C1 segment of cervical spinal cord (tissue), 14 donors: ENCODE results near the gene FKBP1B.
"Not testable (repeated sequence)": the region's sequence is repeated elsewhere in the genome, so short reads cannot be mapped to it uniquely, and the experiment has no call there.

Source experiments
- DNase-seq, 14 donors: peaks; one replicate each; lab custom pipeline; 2025; lab: John Stamatoyannopoulos, UW

The FKBP1B gene

GRCh38 chr2:24058564-24059271, 9.2 kb downstream of the FKBP1B start:
- no peak for DNase-seq

- no peak for DNase-seq
Observed at GRCh38 chr2:24065341-24065740, 15.8 kb downstream of the FKBP1B start.

- no peak for DNase-seq
Observed at GRCh38 chr2:24072259-24072658, 22.7 kb downstream of the FKBP1B start.

- no peak for DNase-seq
Observed at GRCh38 chr2:24073816-24074215, 24.3 kb downstream of the FKBP1B start.

GRCh38 chr2:24075259-24075658, 25.7 kb downstream of the FKBP1B start:
- no peak for DNase-seq

GRCh38 chr2:24075915-24076848, 26.6 kb downstream of the FKBP1B start, which contains the start of gene SF3B6:
SF3B6 (minus strand) TSS chr2:24076326; CDS start chr2:24076229, 97 bp downstream.
- DNase-seq, result peak; percentile 55 to 99 (median 92)

GRCh38 chr2:24076849-24077534, 27.5 kb downstream of the FKBP1B start:
- DNase-seq, result peak in 7 of 14 donors; percentile 12 to 54 (median 38)

GRCh38 chr2:24077535-24077877, 28.0 kb downstream of the FKBP1B start:
- peak in 2 of 14 donors; percentile 29 to 45 for DNase-seq

- DNase-seq, result no peak
Observed at GRCh38 chr2:24077879-24078278, 28.3 kb downstream of the FKBP1B start.

- DNase-seq, result no peak
Observed at GRCh38 chr2:24080701-24081100, 31.2 kb downstream of the FKBP1B start.

- no peak for DNase-seq
Observed at GRCh38 chr2:24082787-24083566, 33.4 kb downstream of the FKBP1B start.

GRCh38 chr2:24083567-24084385, 34.2 kb downstream of the FKBP1B start:
- DNase-seq, result peak in 2 of 14 donors; percentile 27 to 60

GRCh38 chr2:24084386-24085199, 35.1 kb downstream of the FKBP1B start, which contains the start of gene TP53I3:
TP53I3 (minus strand) TSS chr2:24084834; CDS start chr2:24084326, 508 bp downstream.
- DNase-seq, result peak in 13 of 14 donors; percentile 64 to 90 (median 75)

- no peak for DNase-seq
Observed at GRCh38 chr2:24085200-24085489, 35.6 kb downstream of the FKBP1B start.

GRCh38 chr2:24086241-24086640, 36.7 kb downstream of the FKBP1B start:
- DNase-seq, result no peak

- no peak for DNase-seq
Observed at GRCh38 chr2:24087032-24087431, 37.5 kb downstream of the FKBP1B start.

- no peak for DNase-seq
Observed at GRCh38 chr2:24088821-24089359, 39.3 kb downstream of the FKBP1B start.

GRCh38 chr2:24093270-24093669, 43.7 kb downstream of the FKBP1B start:
- not testable (repeated sequence) for DNase-seq

- DNase-seq, result not testable (repeated sequence)
Observed at GRCh38 chr2:24095171-24095677, 45.7 kb downstream of the FKBP1B start.
